Stimulated activated CD4-positive, alpha-beta T cell treated with anti-CD3 and anti-CD28 coated beads, Interleukin-15, amount 100 ng/mL, for 24 hours (primary cell): ENCODE data around the gene TPBGL.
A peak's percentile ranks its signal among the peaks of the same experiment; 100 is the strongest.

Experiments used
- DNase-seq: peaks from one replicate; pipeline ENCODE4 v3.0.0-alpha.2; 2020

The TPBGL gene

GRCh38 chr11:75246671-75247350 lies 6.2 kb downstream of the TPBGL start:
- DNase-seq, result no peak

GRCh38 chr11:75248924-75249256 lies 8.3 kb downstream of the TPBGL start:
- DNase-seq, result no peak

GRCh38 chr11:75249704-75250103 lies 9.1 kb downstream of the TPBGL start:
- DNase-seq, result no peak

- no peak for DNase-seq
These were observed 13.8 kb downstream of the TPBGL start for GRCh38 chr11:75254326-75254725.

GRCh38 chr11:75260396-75261170 lies 20.0 kb downstream of the TPBGL start:
- no peak for DNase-seq

- no peak for DNase-seq
These were observed 21.4 kb downstream of the TPBGL start for GRCh38 chr11:75261902-75262361.

- no peak for DNase-seq
These were observed 21.9 kb downstream of the TPBGL start for GRCh38 chr11:75262436-75262835.

GRCh38 chr11:75262961-75263852 lies 22.6 kb downstream of the TPBGL start:
- no peak for DNase-seq

GRCh38 chr11:75263944-75264349 lies 23.4 kb downstream of the TPBGL start:
- peak; percentile 29 for DNase-seq

GRCh38 chr11:75264356-75264755 lies 23.8 kb downstream of the TPBGL start:
- no peak for DNase-seq

GRCh38 chr11:75264971-75265370 lies 24.4 kb downstream of the TPBGL start:
- DNase-seq, result no peak

GRCh38 chr11:75265851-75266531 lies 25.4 kb downstream of the TPBGL start:
- DNase-seq, result no peak

- no peak for DNase-seq
These were observed 26.8 kb downstream of the TPBGL start for GRCh38 chr11:75267171-75267970.

- DNase-seq, result no peak
These were observed 28.2 kb downstream of the TPBGL start for GRCh38 chr11:75268626-75269366.

GRCh38 chr11:75269367-75269660 lies 28.7 kb downstream of the TPBGL start:
- no peak for DNase-seq

- DNase-seq, result no peak
These were observed 29.3 kb downstream of the TPBGL start for GRCh38 chr11:75269896-75270295.

- DNase-seq, result no peak
These were observed 30.4 kb downstream of the TPBGL start for GRCh38 chr11:75270896-75271418.

- no peak for DNase-seq
These were observed 31.2 kb downstream of the TPBGL start for GRCh38 chr11:75271730-75272129.

GRCh38 chr11:75272391-75272790 lies 31.8 kb downstream of the TPBGL start:
- no peak for DNase-seq

GRCh38 chr11:75272821-75273301 lies 32.3 kb downstream of the TPBGL start:
- DNase-seq, result peak; percentile 0
